Activated CD4-positive, alpha-beta T cell treated with anti-CD3 and anti-CD28 coated beads, Interleukin-2, amount 10 ng/mL, durations not matched to agents 7 days and 5 days (primary cell): Measurements from ENCODE around the gene UQCR11. TPM values are rescaled to one million over a fixed set of nuclear protein-coding genes. Genes with fewer than 3 reads are reported as not detected.

Experiments
- CTCF ChIA-PET: fragments of 350-600 bp; sonication (Branson Sonifier 250); formaldehyde crosslinking; loops from one replicate; lab custom pipeline; 2021; ENCODE audit warnings: antibody characterized with exemption; lab: Charles Lee
- POLR2A ChIA-PET: fragments of 350-600 bp; sonication (Branson Sonifier 250); formaldehyde crosslinking; loops from one replicate; lab custom pipeline; 2021; ENCODE audit warnings: antibody characterized with exemption; lab: Charles Lee
- DNase-seq: peaks from one replicate; pipeline ENCODE4 v3.0.0-alpha.2; 2020
- H3K27ac Mint-ChIP-seq: one replicate; pipeline ENCODE4 v1.8.0; 2021; ENCODE audit warnings: mild to moderate bottlenecking, moderate library complexity, mixed read lengths
- H3K27me3 Mint-ChIP-seq: one replicate; pipeline ENCODE4 v1.8.0; 2021; ENCODE audit warnings: mixed read lengths
- H3K36me3 Mint-ChIP-seq: one replicate; pipeline ENCODE4 v1.8.0; 2021; ENCODE audit warnings: low read depth, mixed read lengths
- H3K4me1 Mint-ChIP-seq: one replicate; pipeline ENCODE4 v1.8.0; 2021; ENCODE audit warnings: mixed read lengths
- H3K4me3 Mint-ChIP-seq: one replicate; pipeline ENCODE4 v1.8.0; 2021; ENCODE audit warnings: mild to moderate bottlenecking, moderate library complexity, mixed read lengths
- H3K9me3 Mint-ChIP-seq: one replicate; pipeline ENCODE4 v1.8.0; 2021; ENCODE audit warnings: mixed read lengths
- total RNA-seq, 2 experiments: library from RNA; stranded (reverse); gene quantifications; one replicate each; pipeline ENCODE4 v1.2.3, GENCODE V29; 2021

The UQCR11 gene
- total RNA-seq, 2 experiments from 2014 or later = 144 to 184 TPM

- POLR2A ChIA-PET = no interaction called here
These were observed 3.8 kb upstream of the UQCR11 start for GRCh38 chr19:1609103-1609396.

GRCh38 chr19:1608359-1609102 is 3.3 kb upstream of the UQCR11 start:
- H3K36me3 Mint-ChIP-seq = peaks cover 9% of the 10 kb centered on the region
- peak; percentile 44 for DNase-seq
- ChIA-PET POLR2A (no interaction called here), CTCF (interaction anchor here (1.3 to 1.8 kb wide), 2 partner anchors 10 to 62 kb away, joined by 3 to 4 read pairs; no protein-coding TSS in a partner anchor)
- no peaks in the 10 kb centered on the region for H3K9me3 Mint-ChIP-seq
- peaks cover 48% of the 10 kb centered on the region for H3K4me1 Mint-ChIP-seq
- H3K27me3 Mint-ChIP-seq = no peaks in the 10 kb centered on the region
- H3K4me3 Mint-ChIP-seq = peak overlapping the region; percentile 33
- H3K27ac Mint-ChIP-seq = peak overlapping the region; percentile 79

More at GRCh38 chr19:1609103-1609396, 3.8 kb upstream of the UQCR11 start:
- no peak overlapping the region for H3K4me3 Mint-ChIP-seq
- no peak for DNase-seq
- H3K27ac Mint-ChIP-seq = no peak overlapping the region
- peaks cover 45% of the 10 kb centered on the region for H3K4me1 Mint-ChIP-seq
- CTCF ChIA-PET = no interaction called here
- H3K36me3 Mint-ChIP-seq = peaks cover 11% of the 10 kb centered on the region
- H3K9me3 Mint-ChIP-seq = no peaks in the 10 kb centered on the region
- no peaks in the 10 kb centered on the region for H3K27me3 Mint-ChIP-seq

- DNase-seq = no peak
- Mint-ChIP-seq H3K27me3 (no peaks in the 10 kb centered on the region), H3K4me1 (peaks cover 57% of the 10 kb centered on the region), H3K4me3 (peak overlapping the region; percentile 99), H3K9me3 (no peaks in the 10 kb centered on the region), H3K36me3 (peaks cover 11% of the 10 kb centered on the region), H3K27ac (peak overlapping the region; percentile 99)
- ChIA-PET POLR2A (interaction anchor here (1.0 kb wide), 1 partner anchor 13 kb away, joined by 3 read pairs; the partner anchor contains the start of gene MBD3), CTCF (interaction anchor here (1.2 to 3.2 kb wide), 4 partner anchors 13 to 44 kb away, joined by 3 to 13 read pairs (median 5); partner anchors contain the start of gene MBD3)
These were observed 933 bp upstream of the UQCR11 start for GRCh38 chr19:1606138-1606651.

- CTCF ChIA-PET = interaction anchor here (1.0 kb wide), 2 partner anchors 23 to 219 kb away, joined by 3 to 4 read pairs; partner anchors contain the start of gene NDUFS7
- Mint-ChIP-seq H3K4me3 (no peak overlapping the region), H3K9me3 (no peaks in the 10 kb centered on the region), H3K27ac (no peak overlapping the region), H3K36me3 (peaks cover 21% of the 10 kb centered on the region), H3K27me3 (no peaks in the 10 kb centered on the region), H3K4me1 (peaks cover 36% of the 10 kb centered on the region)
- DNase-seq = no peak
- POLR2A ChIA-PET = no interaction called here
These were observed 3.1 kb downstream of the UQCR11 start for GRCh38 chr19:1602091-1602707.

GRCh38 chr19:1601613-1602064 is 3.6 kb downstream of the UQCR11 start:
- H3K4me1 Mint-ChIP-seq = peaks cover 32% of the 10 kb centered on the region
- H3K4me3 Mint-ChIP-seq = no peak overlapping the region
- no peak for DNase-seq
- CTCF ChIA-PET = interaction anchor here (0.6 to 1.0 kb wide), 3 partner anchors 23 to 218 kb away, joined by 3 to 4 read pairs (median 3); partner anchors contain the start of gene NDUFS7
- POLR2A ChIA-PET = no interaction called here
- no peaks in the 10 kb centered on the region for H3K9me3 Mint-ChIP-seq
- no peaks in the 10 kb centered on the region for H3K27me3 Mint-ChIP-seq
- no peak overlapping the region for H3K27ac Mint-ChIP-seq
- peaks cover 22% of the 10 kb centered on the region for H3K36me3 Mint-ChIP-seq

- H3K27ac Mint-ChIP-seq = no peak overlapping the region
- POLR2A ChIA-PET = no interaction called here
These were observed 5.8 kb downstream of the UQCR11 start for GRCh38 chr19:1599460-1599846.

GRCh38 chr19:1598777-1599459 is 6.3 kb downstream of the UQCR11 start:
- Mint-ChIP-seq H3K27me3 (no peaks in the 10 kb centered on the region), H3K27ac (no peak overlapping the region), H3K4me3 (no peak overlapping the region), H3K4me1 (peaks cover 14% of the 10 kb centered on the region), H3K36me3 (peaks cover 22% of the 10 kb centered on the region), H3K9me3 (no peaks in the 10 kb centered on the region)
- CTCF ChIA-PET = interaction anchor here (1.1 kb wide), 1 partner anchor 9 kb away, joined by 3 read pairs; no protein-coding TSS in a partner anchor
- POLR2A ChIA-PET = interaction anchor here (0.5 kb wide), 1 partner anchor 71 kb away, joined by 3 read pairs; no protein-coding TSS in a partner anchor
- no peak for DNase-seq

More at GRCh38 chr19:1599460-1599846, 5.8 kb downstream of the UQCR11 start:
- Mint-ChIP-seq H3K4me1 (peaks cover 19% of the 10 kb centered on the region), H3K9me3 (no peaks in the 10 kb centered on the region), H3K4me3 (no peak overlapping the region), H3K36me3 (peaks cover 24% of the 10 kb centered on the region), H3K27me3 (no peaks in the 10 kb centered on the region)
- CTCF ChIA-PET = interaction anchor here (0.6 kb wide), 1 partner anchor 51 kb away, joined by 3 read pairs; no protein-coding TSS in a partner anchor
- DNase-seq = no peak

GRCh38 chr19:1593501-1593772 is 11.8 kb downstream of the UQCR11 start:
- peaks cover 21% of the 10 kb centered on the region for H3K4me1 Mint-ChIP-seq
- CTCF ChIA-PET = interaction anchor here (0.8 to 2.4 kb wide), 2 partner anchors 9 to 11 kb away, joined by 3 to 13 read pairs; partner anchors contain the start of gene UQCR11
- H3K36me3 Mint-ChIP-seq = peaks cover 12% of the 10 kb centered on the region
- DNase-seq = no peak
- H3K27me3 Mint-ChIP-seq = no peaks in the 10 kb centered on the region
- H3K9me3 Mint-ChIP-seq = no peaks in the 10 kb centered on the region
- POLR2A ChIA-PET = interaction anchor here (0.6 kb wide), 1 partner anchor 58 kb away, joined by 3 read pairs; no protein-coding TSS in a partner anchor
- H3K4me3 Mint-ChIP-seq = peak overlapping the region; percentile 85
- H3K27ac Mint-ChIP-seq = no peak overlapping the region

GRCh38 chr19:1592755-1593500 is 12.3 kb downstream of the UQCR11 start, which contains the start of gene MBD3:
Gene MBD3, minus strand, starts transcription at chr19:1592865. Its CDS starts 234 bp downstream, at chr19:1592631.
- Mint-ChIP-seq H3K27me3 (no peaks in the 10 kb centered on the region), H3K36me3 (peaks cover 11% of the 10 kb centered on the region), H3K4me1 (peaks cover 21% of the 10 kb centered on the region), H3K4me3 (peak within 1 kb of the TSS; percentile 86), H3K9me3 (no peaks in the 10 kb centered on the region), H3K27ac (peak within 1 kb of the TSS; percentile 93)
- ChIA-PET CTCF (interaction anchor here (0.6 to 2.4 kb wide), 4 partner anchors 8 to 203 kb away, joined by 3 to 13 read pairs (median 4); partner anchors contain the start of gene UQCR11), POLR2A (interaction anchor here (0.6 kb wide), 2 partner anchors 13 to 58 kb away, joined by 3 read pairs; no protein-coding TSS in a partner anchor)
- peak; percentile 87 for DNase-seq

GRCh38 chr19:1592024-1592754 is 13.1 kb downstream of the UQCR11 start:
- Mint-ChIP-seq H3K27ac (peak overlapping the region; percentile 93), H3K4me1 (peaks cover 21% of the 10 kb centered on the region), H3K27me3 (no peaks in the 10 kb centered on the region), H3K9me3 (no peaks in the 10 kb centered on the region), H3K36me3 (peaks cover 3% of the 10 kb centered on the region), H3K4me3 (peak overlapping the region; percentile 86)
- ChIA-PET CTCF (interaction anchor here (0.7 to 2.4 kb wide), 3 partner anchors 12 to 135 kb away, joined by 3 to 13 read pairs (median 4); partner anchors contain the start of gene UQCR11), POLR2A (interaction anchor here (0.6 kb wide), 1 partner anchor 14 kb away, joined by 3 read pairs; no protein-coding TSS in a partner anchor)
- DNase-seq = peak; percentile 82
